Pancreas (tissue), 10 donors: ENCODE results near the gene ZDHHC19. TPM values are rescaled to one million over a fixed set of nuclear protein-coding genes. Genes with fewer than 3 reads are reported as not detected.

ENCODE experiments used
- ATAC-seq, 4 donors: fragments of 200-7000 bp; cut with Tn5 transposase; one replicate each; pipeline versions ENCODE4 v1.8.0 to v1.9.1; 2020; ENCODE audit warnings: mild to moderate bottlenecking in 4 of 4, moderate library complexity in 4 of 4
- DNase-seq, 6 donors: peaks; one replicate each; pipeline ENCODE4 v3.0.0-alpha.2; 2020
- FAIRE-seq: peaks from 2 replicates; lab custom pipeline; 2012; peaks lifted over from hg19 to GRCh38; lab: Jason Lieb, UNC
- H3K27ac ChIP-seq, 4 donors: fragments of 200-600 bp; sonication (generic); 1 replicate in 3 of 4; 2 replicates in 1 of 4; pipeline versions ENCODE4 v1.5.0 to v1.8.0; 2020
- H3K27me3 ChIP-seq, 4 donors: fragments of 200-600 bp; one replicate each; pipeline ENCODE4 v1.8.0; 2021
- H3K36me3 ChIP-seq, 3 donors: fragments of 200-600 bp; sonication (generic) in 1 of 3; one replicate each; pipeline versions ENCODE4 v1.5.0 to v1.8.0; 2020 to 2021
- H3K4me1 ChIP-seq, 3 donors: fragments of 200-600 bp; one replicate each; pipeline ENCODE4 v1.8.0; 2021
- H3K4me3 ChIP-seq, 4 donors: fragments of 200-600 bp; sonication (generic) in 2 of 4; one replicate each; pipeline versions ENCODE4 v1.5.0 to v1.8.0; 2020 to 2021
- H3K9me3 ChIP-seq, 4 donors: fragments of 200-600 bp; one replicate each; pipeline ENCODE4 v1.8.0; 2021
- WGBS, 2 donors: extraction: QIAGEN DNeasy Blood & Tissue Kit; methylation state at CpG; one replicate each; pipeline ENCODE4 v1.1.7; 2013; 5-methylcytosine and 5-hydroxymethylcytosine counted together
- intact Hi-C, 3 donors: fragments of 100-400 bp; cut with DNase I; formaldehyde crosslinking; loops; one replicate each; pipeline versions ENCODE4 v1.11.1 to v1.14.2; 2022
- polyA plus RNA-seq, 2 donors: library from polyadenylated mRNA; stranded (reverse); fragments of 200-250 nt; gene quantifications; one replicate each; pipeline ENCODE4 v1.2.3, GENCODE V29; 2013
- total RNA-seq, 6 donors: library from RNA; stranded (reverse); fragmentation: NEBNext Ultra II Directional in 4 of 6; extraction: Animal tissue kit (Norgen Biotek cat#: 25700) in 4 of 6; gene quantifications; one replicate each; pipeline versions ENCODE4 v1.2.1 to v1.2.4, GENCODE V29; 2021 to 2023
- TF ChIP-seq, protein P1 (sequence below), 4 donors: fragments of 200-600 bp; sonication (generic) in 3 of 4; IDR thresholded peaks; one replicate each; pipeline versions ENCODE4 v1.5.0 to v1.8.0; 2021; ENCODE audit warnings: antibody characterized with exemption in 4 of 4
- donor health status: healthy with polysubstance abuse.
- donor health status: DM: no; HTN: no; CAD: no; lungs with moderate emphysema.
- donor health status: DM: no; HTN: no; CAD: no.
- donor health status: control.
- donor health status: control.
- donor health status: Bipolar disorder and iron deficiency.
- donor health status: DM: yes; HTN: yes; CAD: no.
- donor health status: DM: no; HTN: no; CAD: no.
- donor health status: DM: no; HTN: no; CAD: no.
- donor health status: DM: yes; HTN: yes; CAD: no.

ZDHHC19 gene
- total and polyA plus RNA-seq, 8 donors, result 0.17 to 0.21 TPM; not detected in 6

DNA sequence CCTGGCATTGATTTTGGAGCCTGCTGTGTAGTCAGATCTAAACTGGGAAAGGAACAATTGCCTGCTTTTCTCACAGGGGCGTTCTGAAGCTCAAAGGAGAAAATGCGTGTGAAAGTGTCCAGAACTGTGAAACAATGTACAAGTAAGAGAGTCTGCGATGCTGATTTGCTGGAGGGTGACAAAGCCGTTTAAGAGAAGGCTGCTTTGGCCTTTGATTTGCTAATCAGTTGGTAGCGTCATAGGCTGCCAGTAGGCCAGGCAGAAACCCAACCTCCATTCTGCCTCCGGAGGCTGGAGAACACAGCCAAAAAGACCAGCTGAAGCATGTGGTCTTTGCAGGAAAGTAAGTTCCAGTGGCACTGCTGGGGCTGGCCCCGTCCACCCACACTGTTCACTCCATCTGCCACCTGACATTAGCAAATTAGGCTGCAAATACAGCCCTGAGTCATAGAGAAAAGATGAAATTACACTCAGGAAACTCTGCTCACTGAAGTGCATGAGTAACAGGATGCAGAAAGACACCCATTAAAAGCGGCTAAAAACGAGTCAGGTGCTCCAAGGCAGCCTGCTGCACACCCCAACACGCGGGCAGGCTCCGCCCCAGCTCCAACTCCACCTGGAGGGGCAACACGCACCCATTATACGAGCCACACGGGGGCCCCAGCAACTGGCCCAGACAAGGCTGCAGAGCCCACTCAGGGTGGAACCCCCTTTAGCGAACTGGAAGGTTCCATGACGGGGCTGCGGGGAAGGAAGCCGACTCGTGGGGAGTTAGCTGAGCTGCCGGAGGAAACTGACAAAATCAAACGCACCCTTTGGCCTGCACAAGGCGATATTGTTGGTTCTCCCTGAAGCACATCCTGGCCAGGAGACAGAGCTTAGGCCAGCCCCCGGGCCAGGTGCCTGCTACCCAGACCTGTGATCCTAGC, 31.6 kb downstream of the ZDHHC19 start:
- 55 to 57% methylated on average over 24 of the region's 24 CpGs for WGBS, 2 donors
- Histone ChIP-seq H3K27me3 (no peaks in the 10 kb centered on the region), H3K27ac (peak overlapping the region in 1 of 4 donors; percentile 41), H3K4me3 (no peak overlapping the region), H3K9me3 (no peaks in the 10 kb centered on the region), H3K36me3 (no peaks in the 10 kb centered on the region), H3K4me1 (no peaks in the 10 kb centered on the region)
- TF ChIP-seq, protein P1, sequence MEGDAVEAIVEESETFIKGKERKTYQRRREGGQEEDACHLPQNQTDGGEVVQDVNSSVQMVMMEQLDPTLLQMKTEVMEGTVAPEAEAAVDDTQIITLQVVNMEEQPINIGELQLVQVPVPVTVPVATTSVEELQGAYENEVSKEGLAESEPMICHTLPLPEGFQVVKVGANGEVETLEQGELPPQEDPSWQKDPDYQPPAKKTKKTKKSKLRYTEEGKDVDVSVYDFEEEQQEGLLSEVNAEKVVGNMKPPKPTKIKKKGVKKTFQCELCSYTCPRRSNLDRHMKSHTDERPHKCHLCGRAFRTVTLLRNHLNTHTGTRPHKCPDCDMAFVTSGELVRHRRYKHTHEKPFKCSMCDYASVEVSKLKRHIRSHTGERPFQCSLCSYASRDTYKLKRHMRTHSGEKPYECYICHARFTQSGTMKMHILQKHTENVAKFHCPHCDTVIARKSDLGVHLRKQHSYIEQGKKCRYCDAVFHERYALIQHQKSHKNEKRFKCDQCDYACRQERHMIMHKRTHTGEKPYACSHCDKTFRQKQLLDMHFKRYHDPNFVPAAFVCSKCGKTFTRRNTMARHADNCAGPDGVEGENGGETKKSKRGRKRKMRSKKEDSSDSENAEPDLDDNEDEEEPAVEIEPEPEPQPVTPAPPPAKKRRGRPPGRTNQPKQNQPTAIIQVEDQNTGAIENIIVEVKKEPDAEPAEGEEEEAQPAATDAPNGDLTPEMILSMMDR (IDR thresholded peaks at IDR 0.05), result no peak
- peak in 3 of 4 donors; percentile 66 to 81 (median 68) for ATAC-seq
- DNase-seq, result peak in 1 of 6 donors; percentile 51
- FAIRE-seq, result no peak
- intact Hi-C loops, result no loop called here

DNA sequence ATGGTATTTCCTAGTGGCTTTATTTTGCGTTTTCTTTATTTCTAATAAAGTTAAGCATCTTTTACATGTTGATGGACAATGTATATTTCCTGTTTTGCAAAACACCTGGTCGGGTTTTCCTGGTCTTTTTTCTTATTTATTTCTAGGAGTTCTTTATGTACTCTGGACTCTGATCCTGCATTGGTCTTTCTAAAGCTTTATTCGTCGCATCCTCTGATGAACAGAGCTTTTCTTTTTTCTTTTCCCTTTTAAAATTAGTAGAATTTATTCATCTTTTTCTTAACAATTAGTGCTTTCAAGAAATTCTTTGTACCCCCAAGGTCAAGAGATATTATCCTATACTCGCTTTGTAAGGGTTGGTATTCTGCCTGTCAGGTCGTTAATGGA, 32.2 kb downstream of the ZDHHC19 start:
- TF ChIP-seq, protein P1 (IDR thresholded peaks at IDR 0.05), result no peak
- no peaks in the 10 kb centered on the region for H3K4me1 ChIP-seq
- H3K27me3 ChIP-seq, result no peaks in the 10 kb centered on the region
- H3K9me3 ChIP-seq, result no peaks in the 10 kb centered on the region
- intact Hi-C loops, result no loop called here
- no peak overlapping the region for H3K4me3 ChIP-seq
- no peaks in the 10 kb centered on the region for H3K36me3 ChIP-seq
- DNase-seq (no peak), FAIRE-seq (no peak), ATAC-seq (no peak)
- H3K27ac ChIP-seq, result peak overlapping the region in 1 of 4 donors; percentile 41
- 60 to 69% methylated on average over 6 of the region's 6 CpGs for WGBS, 2 donors

DNA sequence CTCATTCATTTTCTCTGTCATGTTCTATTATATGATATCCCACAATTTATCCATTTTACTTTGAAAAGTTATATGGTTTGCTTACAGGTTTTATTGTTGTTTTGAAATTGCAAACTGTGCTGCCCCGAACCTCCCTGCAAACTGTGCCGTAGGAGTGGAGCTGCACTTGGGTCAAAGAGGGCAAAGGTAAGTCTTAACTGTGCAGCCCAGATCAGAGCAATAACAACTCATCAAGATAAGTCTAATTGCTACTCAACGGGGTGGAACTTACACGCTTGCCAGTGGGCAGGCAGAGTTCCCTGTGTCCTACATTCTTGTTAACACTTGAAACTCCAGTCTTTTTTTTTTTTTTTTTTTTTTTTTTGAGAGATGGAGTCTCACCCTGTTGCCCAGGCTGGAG, 33.2 kb downstream of the ZDHHC19 start:
- Histone ChIP-seq H3K36me3 (no peaks in the 10 kb centered on the region), H3K4me1 (no peaks in the 10 kb centered on the region), H3K9me3 (no peaks in the 10 kb centered on the region), H3K27me3 (no peaks in the 10 kb centered on the region), H3K4me3 (no peak overlapping the region), H3K27ac (no peak overlapping the region)
- DNase-seq (peak in 1 of 6 donors; percentile 9), ATAC-seq (peak in 1 of 4 donors; percentile 33), FAIRE-seq (no peak)
- TF ChIP-seq, protein P1 (IDR thresholded peaks at IDR 0.05), result no peak
- WGBS, 2 donors, result 28 to 38% methylated on average over 4 of the region's 4 CpGs
- intact Hi-C loops, result no loop called here

DNA sequence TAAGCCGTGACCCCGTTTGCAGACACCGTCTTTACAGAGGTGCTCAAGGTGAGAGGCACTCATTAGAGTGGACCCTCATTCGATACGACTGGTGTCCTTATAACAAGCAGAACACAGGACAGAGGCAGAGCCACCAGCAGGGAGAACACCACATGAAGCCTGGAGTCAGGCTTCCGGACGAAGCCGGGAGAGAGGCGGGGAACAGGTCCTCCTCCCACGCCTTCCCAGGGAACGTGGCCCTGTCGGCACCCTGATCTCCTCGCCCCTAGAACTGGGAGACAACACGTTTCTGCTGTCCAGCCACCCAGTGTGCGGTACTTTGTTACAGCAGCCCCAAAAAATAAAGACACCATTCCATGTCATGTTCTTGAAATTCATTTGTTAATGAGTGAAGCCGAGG, 33.6 kb downstream of the ZDHHC19 start:
- H3K36me3 ChIP-seq, result no peaks in the 10 kb centered on the region
- TF ChIP-seq, protein P1 (IDR thresholded peaks at IDR 0.05), result no peak
- intact Hi-C loops, result no loop called here
- ATAC-seq (no peak), DNase-seq (peak in 1 of 6 donors; percentile 18), FAIRE-seq (no peak)
- no peak overlapping the region for H3K4me3 ChIP-seq
- H3K27ac ChIP-seq, result no peak overlapping the region
- no peaks in the 10 kb centered on the region for H3K9me3 ChIP-seq
- no peaks in the 10 kb centered on the region for H3K4me1 ChIP-seq
- no peaks in the 10 kb centered on the region for H3K27me3 ChIP-seq
- WGBS, 2 donors, result 81 to 85% methylated on average over 16 of the region's 16 CpGs

DNA sequence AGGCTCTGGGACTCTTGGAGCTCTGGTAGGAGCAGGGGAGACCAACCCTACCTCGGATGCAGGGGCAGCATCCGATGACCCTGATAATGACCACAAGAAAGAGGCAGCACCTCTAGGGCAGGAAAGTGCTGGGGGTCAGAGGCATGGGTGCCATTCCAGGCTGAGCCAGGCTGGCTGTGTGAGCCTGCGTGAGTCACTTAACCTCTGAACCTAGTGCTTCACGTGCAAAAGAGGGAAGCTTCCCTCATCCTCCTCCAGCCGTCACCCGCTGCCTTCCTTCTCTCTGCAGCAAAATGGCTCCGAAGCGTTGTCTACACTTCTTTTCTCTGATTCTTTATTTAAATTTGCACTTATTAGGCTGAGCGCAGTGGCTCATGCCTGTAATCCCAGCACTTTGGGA, 35.5 kb downstream of the ZDHHC19 start:
- WGBS, 2 donors, result 86 to 90% methylated on average over 9 of the region's 9 CpGs
- no peak for ATAC-seq
- Histone ChIP-seq H3K9me3 (no peaks in the 10 kb centered on the region), H3K27ac (no peak overlapping the region), H3K4me3 (no peak overlapping the region), H3K27me3 (no peaks in the 10 kb centered on the region), H3K4me1 (no peaks in the 10 kb centered on the region), H3K36me3 (no peaks in the 10 kb centered on the region)
- DNase-seq, result no peak
- TF ChIP-seq, protein P1 (IDR thresholded peaks at IDR 0.05), result no peak
- intact Hi-C loops, result no loop called here
- no peak for FAIRE-seq
